IPS-11a (cell line): ENCODE results near the gene SIGLEC9.
"Not testable (repeated sequence)": the region's sequence is repeated elsewhere in the genome, so short reads cannot be mapped to it uniquely, and the experiment has no call there.

Experiments used
- H3K4me3 ChIP-seq: one replicate; pipeline ENCODE4 v1.5.1; 2013; ENCODE audit warnings: low read depth, low read length, control low read depth

The SIGLEC9 gene

DNA sequence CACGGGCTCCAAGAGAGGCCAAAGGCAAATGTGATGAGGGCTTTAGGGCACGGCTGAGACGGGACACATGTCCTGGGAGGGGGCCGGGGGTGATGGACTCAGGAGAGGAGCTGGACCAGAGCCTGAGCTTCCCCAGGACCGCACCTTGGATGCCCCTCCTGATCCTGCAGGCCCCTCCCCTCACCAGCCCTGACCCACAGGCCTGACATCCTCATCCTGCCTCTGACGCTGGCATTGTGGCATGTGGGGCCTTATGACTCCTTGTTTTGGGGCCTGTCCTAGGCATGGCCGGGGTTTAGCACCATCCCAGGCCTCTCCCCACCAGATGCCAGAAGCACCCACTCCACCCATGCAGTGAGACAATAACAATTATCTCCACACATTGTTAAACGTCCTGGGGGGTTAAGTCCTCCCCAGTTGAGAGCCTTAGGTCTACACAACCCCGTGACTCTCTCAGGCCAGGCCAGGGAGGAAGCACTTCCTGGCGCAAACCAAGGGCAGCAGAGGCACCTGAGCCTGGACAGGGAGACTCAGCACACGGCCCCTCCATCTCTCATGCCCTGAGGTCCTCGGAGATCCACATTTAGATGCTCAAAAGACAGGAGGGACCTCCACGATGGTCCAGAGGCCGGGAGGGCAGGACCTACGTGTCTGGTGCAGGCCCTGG is 18.2 kb downstream of the SIGLEC9 start:
- not testable (repeated sequence) for H3K4me3 ChIP-seq

DNA sequence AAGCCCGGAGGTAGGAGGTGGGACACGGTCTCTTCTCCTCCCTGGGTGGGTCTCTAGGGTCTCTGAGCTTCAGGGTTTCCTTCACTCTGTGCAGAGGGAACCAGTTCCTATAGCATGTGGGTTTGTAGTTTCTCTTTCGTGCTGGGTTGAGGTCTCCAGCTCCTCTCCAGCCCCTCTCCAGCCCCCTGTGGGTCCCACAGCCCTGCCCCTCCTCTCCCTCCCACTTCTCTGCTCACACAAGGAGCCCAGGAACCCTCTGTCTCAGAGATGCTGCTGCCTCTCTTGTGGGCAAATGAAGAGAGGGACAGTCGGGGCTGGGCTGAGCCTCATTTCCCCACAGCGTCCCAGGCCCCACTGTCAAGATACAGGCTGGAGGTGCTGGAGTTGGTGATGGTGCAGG is 18.8 kb downstream of the SIGLEC9 start:
- no peak overlapping the region for H3K4me3 ChIP-seq

- H3K4me3 ChIP-seq = no peak overlapping the region
Measured at GRCh38 chr19:51144482-51145045, 19.9 kb downstream of the SIGLEC9 start.

- H3K4me3 ChIP-seq = no peak overlapping the region
Measured at GRCh38 chr19:51145916-51146493, 21.3 kb downstream of the SIGLEC9 start.

DNA sequence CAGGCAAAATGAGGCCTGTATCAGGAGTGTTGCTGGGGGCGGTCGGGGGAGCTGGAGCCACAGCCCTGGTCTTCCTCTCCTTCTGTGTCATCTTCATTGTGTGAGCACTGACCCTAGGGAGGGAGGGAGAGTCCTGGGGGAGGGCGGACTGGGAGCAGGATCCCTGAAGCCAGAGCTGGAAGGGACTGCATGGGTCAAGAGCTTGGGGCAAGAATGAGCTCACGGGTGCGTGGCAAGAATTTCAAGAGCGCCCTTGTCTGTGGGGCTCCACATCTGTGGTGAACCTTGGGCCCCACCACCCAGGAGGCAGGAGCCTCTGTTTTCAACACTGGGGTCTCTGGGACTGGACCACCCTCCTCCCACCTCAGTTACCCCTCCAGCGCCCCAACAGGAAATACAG is 22.0 kb downstream of the SIGLEC9 start:
- H3K4me3 ChIP-seq = no peak overlapping the region

DNA sequence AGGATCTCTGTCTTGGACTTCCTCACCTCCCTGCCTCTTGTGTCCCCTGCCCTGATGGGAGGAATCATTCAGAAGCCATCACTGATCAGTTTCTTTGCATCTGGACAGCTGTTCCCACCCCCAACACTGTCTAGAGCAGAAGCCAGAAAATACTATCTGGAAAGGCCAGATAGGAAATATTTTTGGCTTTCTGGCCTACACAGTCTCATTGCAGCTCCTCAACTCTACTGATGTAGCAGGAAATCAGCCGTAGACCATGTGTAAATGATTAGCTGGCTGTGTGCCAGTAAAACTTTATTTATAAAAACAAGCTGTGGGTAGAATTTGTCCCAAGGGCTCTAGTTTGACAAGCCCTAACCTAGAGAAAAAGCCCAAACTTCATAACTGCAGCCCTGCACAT is 23.0 kb downstream of the SIGLEC9 start:
- H3K4me3 ChIP-seq = no peak overlapping the region

DNA sequence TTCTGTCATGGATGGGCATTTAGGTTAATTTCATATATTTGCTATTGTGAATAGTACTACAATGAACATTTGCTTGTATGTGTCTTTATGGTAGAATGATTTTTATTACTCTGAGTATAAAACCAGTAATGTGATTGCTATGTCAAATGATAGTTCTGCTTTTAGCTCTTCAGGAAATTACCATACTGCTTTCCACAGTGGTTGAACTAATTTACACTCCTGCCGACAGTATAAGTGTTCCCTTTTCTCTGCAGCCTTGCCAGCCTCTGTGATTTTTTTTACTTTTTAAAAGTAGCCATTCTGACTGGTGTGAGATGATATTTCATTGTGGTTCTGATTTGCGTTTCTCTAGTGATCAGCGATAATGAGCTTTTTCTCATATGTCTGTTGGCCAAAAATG is 23.9 kb downstream of the SIGLEC9 start:
- H3K4me3 ChIP-seq = no peak overlapping the region

GRCh38 chr19:51150627-51151026 is 25.9 kb downstream of the SIGLEC9 start:
- H3K4me3 ChIP-seq = no peak overlapping the region

GRCh38 chr19:51156710-51157109 is 32.0 kb downstream of the SIGLEC9 start:
- H3K4me3 ChIP-seq = no peak overlapping the region

DNA sequence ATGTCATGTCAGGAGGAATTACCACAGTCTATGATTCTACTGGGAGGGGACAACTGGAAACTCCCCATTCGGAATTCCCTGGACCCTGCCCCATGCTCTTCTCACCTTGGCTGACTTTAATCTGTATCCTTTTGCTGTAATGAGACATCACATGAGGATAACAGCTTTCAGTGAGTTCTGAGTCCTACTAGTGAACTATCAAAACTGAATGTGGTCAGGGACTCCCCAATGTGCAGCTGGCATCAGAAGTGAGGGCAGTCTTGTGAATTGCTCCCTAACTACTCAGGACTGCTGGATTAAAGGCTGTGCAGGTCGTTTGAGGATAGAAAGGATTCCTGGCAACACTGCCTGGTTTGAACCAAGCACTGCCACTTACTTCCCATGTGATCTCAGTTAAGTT is 32.6 kb downstream of the SIGLEC9 start:
- H3K4me3 ChIP-seq = no peak overlapping the region

DNA sequence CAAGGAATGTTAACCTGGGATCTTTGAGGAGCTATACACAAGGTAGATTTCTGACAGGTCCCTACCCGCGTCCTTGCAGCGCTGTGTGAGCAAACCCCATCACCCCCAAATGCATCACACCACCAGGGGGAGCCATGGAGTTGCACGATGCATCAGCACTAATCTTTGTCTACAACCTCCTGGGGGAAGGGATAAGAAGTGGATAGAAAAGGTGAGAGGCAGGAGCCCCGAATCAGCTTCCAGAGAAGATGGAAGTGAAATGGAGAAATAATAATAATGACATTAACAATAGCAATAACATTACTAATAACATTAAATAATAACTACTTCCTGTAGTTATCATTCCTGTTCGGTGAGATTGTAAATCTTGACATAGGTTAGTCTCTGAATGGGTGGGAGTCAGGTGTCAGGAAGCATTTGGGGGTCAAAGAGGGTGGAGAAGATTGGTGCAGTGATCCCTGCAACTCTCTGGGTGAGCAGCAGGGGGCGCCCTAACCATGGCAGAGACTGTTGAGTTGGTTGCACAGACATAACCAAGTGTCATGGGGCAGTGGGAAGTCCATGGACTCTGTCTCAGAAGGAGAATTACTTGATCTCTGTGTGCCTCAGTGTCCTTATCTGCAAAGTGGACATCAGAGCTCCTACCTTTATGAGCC is 33.9 kb downstream of the SIGLEC9 start:
- no peak overlapping the region for H3K4me3 ChIP-seq

DNA sequence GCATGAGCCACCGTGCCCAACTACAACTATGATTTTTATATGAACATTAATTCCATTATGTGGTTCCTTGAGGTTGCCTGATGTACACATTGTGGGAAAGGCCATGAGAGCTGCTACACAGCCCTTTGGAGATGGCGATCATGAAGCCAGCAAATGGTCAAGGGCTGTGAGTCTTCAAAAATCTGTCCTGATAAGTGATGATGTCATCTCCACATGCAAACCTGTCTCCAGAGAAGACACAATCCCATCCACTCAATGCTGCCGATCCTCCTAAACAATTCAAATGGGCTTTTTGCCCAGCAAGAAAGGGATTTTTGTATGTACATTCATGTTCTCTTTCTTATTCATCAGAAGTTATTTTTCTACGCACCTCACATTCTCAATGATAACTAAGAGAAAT is 35.0 kb downstream of the SIGLEC9 start:
- H3K4me3 ChIP-seq = no peak overlapping the region

DNA sequence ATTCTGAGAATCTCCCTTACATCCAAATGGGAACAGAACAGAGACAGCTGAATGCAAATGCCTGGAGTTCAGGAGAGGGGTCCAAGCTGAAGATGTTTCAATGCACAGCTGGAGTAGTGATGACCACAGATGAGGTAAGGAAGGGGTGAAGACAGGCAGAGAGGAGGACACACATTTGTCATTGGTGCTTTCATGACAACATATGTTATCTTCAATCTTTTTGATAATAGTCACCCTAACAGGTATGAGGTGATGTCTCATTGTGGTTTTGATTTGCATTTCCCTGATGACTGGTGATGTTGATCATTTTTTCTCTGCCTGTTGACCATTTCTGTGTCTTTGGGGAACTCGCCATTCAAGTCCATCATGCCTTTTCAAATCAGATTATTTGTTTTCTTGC is 36.6 kb downstream of the SIGLEC9 start:
- no peak overlapping the region for H3K4me3 ChIP-seq

GRCh38 chr19:51161867-51162496 is 37.3 kb downstream of the SIGLEC9 start:
- no peak overlapping the region for H3K4me3 ChIP-seq

GRCh38 chr19:51163257-51163656 is 38.6 kb downstream of the SIGLEC9 start:
- no peak overlapping the region for H3K4me3 ChIP-seq

GRCh38 chr19:51164215-51164614 is 39.5 kb downstream of the SIGLEC9 start:
- no peak overlapping the region for H3K4me3 ChIP-seq

- H3K4me3 ChIP-seq = no peak overlapping the region
Measured at GRCh38 chr19:51166846-51167490, 42.3 kb downstream of the SIGLEC9 start.

- H3K4me3 ChIP-seq = no peak overlapping the region
Measured at GRCh38 chr19:51168564-51169282, 44.0 kb downstream of the SIGLEC9 start.

- not testable (repeated sequence) for H3K4me3 ChIP-seq
Measured at GRCh38 chr19:51169283-51169918, 44.7 kb downstream of the SIGLEC9 start.

- no peak overlapping the region for H3K4me3 ChIP-seq
Measured at GRCh38 chr19:51172223-51172622, 47.5 kb downstream of the SIGLEC9 start.
